Brain microvascular endothelial cell (primary cell): Measurements from ENCODE around the gene CDH6.

Experiments used
- DNase-seq: peaks from one replicate; pipeline ENCODE4 v3.0.0-alpha.2; 2020
- H3K27ac ChIP-seq: fragments of 250-450 bp; sonication (Bioruptor Pico); 2 replicates; pipeline ENCODE4 v1.5.1; 2020; ENCODE audit warnings: mild to moderate bottlenecking, moderate library complexity
- H3K27me3 ChIP-seq: fragments of 250-450 bp; sonication (Bioruptor Pico); replicated peaks from 2 replicates; pipeline ENCODE4 v1.5.1; 2020; ENCODE audit warnings: mild to moderate bottlenecking
- H3K36me3 ChIP-seq: fragments of 250-450 bp; sonication (Bioruptor Pico); replicated peaks from 2 replicates; pipeline ENCODE4 v1.5.1; 2020; ENCODE audit warnings: mild to moderate bottlenecking
- H3K4me3 ChIP-seq: 2 replicates; pipeline ENCODE4 v1.5.1; 2011; ENCODE audit warnings: low read depth, mild to moderate bottlenecking, control low read depth, low read length, moderate library complexity
- CTCF ChIP-seq: IDR thresholded peaks from 2 replicates; pipeline ENCODE4 v1.5.1; 2011; ENCODE audit warnings: low read depth, mild to moderate bottlenecking, moderate library complexity, low read length, control low read depth, inconsistent platforms; ENCODE audit errors: missing control alignments
- in situ Hi-C: cut with HindIII; loops from 2 replicates; pipeline ENCODE4 v1.10.0; 2017; ENCODE audit warnings: low sequenced_read_pairs, low pct_ligation_motif_present

The CDH6 gene

GRCh38 chr5:31247381-31247780 lies 53.9 kb downstream of the CDH6 start:
- Histone ChIP-seq H3K27me3 (no peaks in the 10 kb centered on the region), H3K36me3 (peaks cover 6% of the 10 kb centered on the region), H3K4me3 (no peak overlapping the region), H3K27ac (no peak overlapping the region)
- no peak for DNase-seq
- in situ Hi-C loops = no loop called here
- TF ChIP-seq CTCF = no peak

- no peak overlapping the region for H3K4me3 ChIP-seq
- in situ Hi-C loops = no loop called here
- TF ChIP-seq CTCF = no peak
- no peak overlapping the region for H3K27ac ChIP-seq
- DNase-seq = no peak
- peaks cover 9% of the 10 kb centered on the region for H3K36me3 ChIP-seq
- no peaks in the 10 kb centered on the region for H3K27me3 ChIP-seq
These were observed 56.7 kb downstream of the CDH6 start for GRCh38 chr5:31250201-31250600.

- in situ Hi-C loops = no loop called here
- Histone ChIP-seq H3K36me3 (peaks cover 9% of the 10 kb centered on the region), H3K4me3 (no peak overlapping the region), H3K27ac (no peak overlapping the region), H3K27me3 (no peaks in the 10 kb centered on the region)
- DNase-seq = no peak
- peak; percentile 14 for TF ChIP-seq CTCF
These were observed 57.5 kb downstream of the CDH6 start for GRCh38 chr5:31251032-31251431.

GRCh38 chr5:31255041-31255440 lies 61.6 kb downstream of the CDH6 start:
- no peak overlapping the region for H3K27ac ChIP-seq
- no peak overlapping the region for H3K4me3 ChIP-seq
- in situ Hi-C loops = no loop called here
- TF ChIP-seq CTCF = no peak
- H3K27me3 ChIP-seq = no peaks in the 10 kb centered on the region
- no peak for DNase-seq
- peaks cover 9% of the 10 kb centered on the region for H3K36me3 ChIP-seq

- Histone ChIP-seq H3K27me3 (no peaks in the 10 kb centered on the region), H3K36me3 (peaks cover 16% of the 10 kb centered on the region), H3K4me3 (no peak overlapping the region), H3K27ac (no peak overlapping the region)
- TF ChIP-seq CTCF = no peak
- in situ Hi-C loops = no loop called here
- no peak for DNase-seq
These were observed 74.8 kb downstream of the CDH6 start for GRCh38 chr5:31268256-31268655.

GRCh38 chr5:31268686-31269085 lies 75.2 kb downstream of the CDH6 start:
- TF ChIP-seq CTCF = no peak
- in situ Hi-C loops = no loop called here
- Histone ChIP-seq H3K27me3 (no peaks in the 10 kb centered on the region), H3K4me3 (no peak overlapping the region), H3K27ac (no peak overlapping the region), H3K36me3 (peaks cover 16% of the 10 kb centered on the region)
- no peak for DNase-seq
